ENCODE results near the gene TEX29. TPM values are rescaled to one million over a fixed set of nuclear protein-coding genes. Genes with fewer than 3 reads are reported as not detected.

Gene TEX29
- total and polyA plus RNA-seq, 2 of the 4 experiments (the other 2 are of a cell fraction): 0.46 TPM; not detected in 1

GRCh38 chr13:111361873-111362648 lies 41.6 kb downstream of the TEX29 start:
- H3K27me3 ChIP-seq (ENCODE audit: control insufficient read depth, insufficient read depth, low read length): peaks cover 9% of the 10 kb centered on the region; the same call in 1 of the 2 replicates
- H3K56ac ChIP-seq (ENCODE audit: extremely low read depth, insufficient read depth, low read length): no peak overlapping the region
- H2BK5ac ChIP-seq (ENCODE audit: low read depth, low read length, poor library complexity, severe bottlenecking): no peak overlapping the region
- H3K4me2 ChIP-seq (ENCODE audit: low read depth, low read length): no peak overlapping the region
- H2AK9ac ChIP-seq (replicated peaks; ENCODE audit: low read depth, low read length, poor library complexity): no peak overlapping the region
- no TSS peak for BruUV-seq (replicated peaks)
- no peak overlapping the region for H2BK120ac ChIP-seq (ENCODE audit: low read depth, low read length)
- no peak overlapping the region for H3K4ac ChIP-seq (ENCODE audit: low read depth, low read length)
- H4K5ac ChIP-seq (ENCODE audit: low read depth, low read length): no peak overlapping the region
- no peak overlapping the region for H3K9ac ChIP-seq (ENCODE audit: low read depth, low read length)
- no peak overlapping the region for H3K14ac ChIP-seq (replicated peaks; ENCODE audit: low read depth, low read length)
- H4K8ac ChIP-seq (ENCODE audit: low read depth in 2 of 2, low read length in 2 of 2): no peak overlapping the region
- H2BK15ac ChIP-seq (ENCODE audit: low read depth, low read length): no peak overlapping the region
- WGBS, 2 experiments (ENCODE audit: extremely low coverage in 2 of 2, insufficient read length in 1 of 2): 60% methylated on average over 3 of the region's 11 CpGs; no CpG with 5 or more reads in 1 of the 2 experiments
- dilution Hi-C loops (cut with HindIII; ENCODE audit: low sequenced_read_pairs, unreplicated experiment) (no loop called here), intact Hi-C loops (cut with micrococcal nuclease) (no loop called here), in situ Hi-C loops (cut with MboI; ENCODE audit: low sequenced_read_pairs) (no loop called here)
- no peaks in the 10 kb centered on the region for H3K36me3 ChIP-seq (ENCODE audit: control insufficient read depth, insufficient read depth, low read length)
- no peaks in the 10 kb centered on the region for H3K9me1 ChIP-seq (ENCODE audit: insufficient read depth, low read length)
- H3K79me1 ChIP-seq (ENCODE audit: low read depth in 1 of 2, low read length in 2 of 2): no peaks in the 10 kb centered on the region
- no peak overlapping the region for H2AFZ ChIP-seq (replicated peaks; ENCODE audit: low read length, poor library complexity)
- no peak overlapping the region for H3K23ac ChIP-seq (ENCODE audit: low read depth, low read length)
- H3K4me1 ChIP-seq (ENCODE audit: control insufficient read depth, insufficient read depth, low read length): no peaks in the 10 kb centered on the region
- H3K4me3 ChIP-seq (ENCODE audit: insufficient read depth, low read depth, low read length): no peak overlapping the region
- TF ChIP-seq RCOR1 (IDR thresholded peaks at IDR 0.05; ENCODE audit: insufficient replicate concordance, low read length) (no peak), MXI1 (IDR thresholded peaks at IDR 0.05; ENCODE audit: borderline replicate concordance, low read depth, low read length) (no peak), FOS (IDR thresholded peaks at IDR 0.05; ENCODE audit: low read depth, low read length) (no peak), ELK1 (IDR thresholded peaks at IDR 0.05; ENCODE audit: borderline replicate concordance, low read depth, low read length) (no peak), RFX5 (IDR thresholded peaks at IDR 0.05; ENCODE audit: low read depth, low read length) (no peak), RAD21 (IDR thresholded peaks at IDR 0.05; ENCODE audit: low read length) (no peak), MAZ (IDR thresholded peaks at IDR 0.05; ENCODE audit: borderline replicate concordance, low read depth, low read length) (no peak), SMC3 (IDR thresholded peaks at IDR 0.05; ENCODE audit: low read depth, low read length) (no peak)
- TF ChIP-seq, protein P1, sequence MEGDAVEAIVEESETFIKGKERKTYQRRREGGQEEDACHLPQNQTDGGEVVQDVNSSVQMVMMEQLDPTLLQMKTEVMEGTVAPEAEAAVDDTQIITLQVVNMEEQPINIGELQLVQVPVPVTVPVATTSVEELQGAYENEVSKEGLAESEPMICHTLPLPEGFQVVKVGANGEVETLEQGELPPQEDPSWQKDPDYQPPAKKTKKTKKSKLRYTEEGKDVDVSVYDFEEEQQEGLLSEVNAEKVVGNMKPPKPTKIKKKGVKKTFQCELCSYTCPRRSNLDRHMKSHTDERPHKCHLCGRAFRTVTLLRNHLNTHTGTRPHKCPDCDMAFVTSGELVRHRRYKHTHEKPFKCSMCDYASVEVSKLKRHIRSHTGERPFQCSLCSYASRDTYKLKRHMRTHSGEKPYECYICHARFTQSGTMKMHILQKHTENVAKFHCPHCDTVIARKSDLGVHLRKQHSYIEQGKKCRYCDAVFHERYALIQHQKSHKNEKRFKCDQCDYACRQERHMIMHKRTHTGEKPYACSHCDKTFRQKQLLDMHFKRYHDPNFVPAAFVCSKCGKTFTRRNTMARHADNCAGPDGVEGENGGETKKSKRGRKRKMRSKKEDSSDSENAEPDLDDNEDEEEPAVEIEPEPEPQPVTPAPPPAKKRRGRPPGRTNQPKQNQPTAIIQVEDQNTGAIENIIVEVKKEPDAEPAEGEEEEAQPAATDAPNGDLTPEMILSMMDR (conservative IDR thresholded peaks at IDR 0.05; ENCODE audit: low read depth, low read length): no peak
- TF ChIP-seq, protein P2, sequence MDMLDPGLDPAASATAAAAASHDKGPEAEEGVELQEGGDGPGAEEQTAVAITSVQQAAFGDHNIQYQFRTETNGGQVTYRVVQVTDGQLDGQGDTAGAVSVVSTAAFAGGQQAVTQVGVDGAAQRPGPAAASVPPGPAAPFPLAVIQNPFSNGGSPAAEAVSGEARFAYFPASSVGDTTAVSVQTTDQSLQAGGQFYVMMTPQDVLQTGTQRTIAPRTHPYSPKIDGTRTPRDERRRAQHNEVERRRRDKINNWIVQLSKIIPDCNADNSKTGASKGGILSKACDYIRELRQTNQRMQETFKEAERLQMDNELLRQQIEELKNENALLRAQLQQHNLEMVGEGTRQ (IDR thresholded peaks at IDR 0.05; ENCODE audit: low read depth, low read length): no peak
- no peak overlapping the region for H3K18ac ChIP-seq (ENCODE audit: low read depth, low read length)
- POLR2A ChIA-PET (ENCODE audit: unreplicated experiment): no interaction called here
- H3K9me3 ChIP-seq (ENCODE audit: control insufficient read depth, insufficient read depth, low read length): no peaks in the 10 kb centered on the region; the same call in 1 of the 2 replicates
- H4K20me1 ChIP-seq (ENCODE audit: insufficient read depth, low read length): no peaks in the 10 kb centered on the region
- H4K91ac ChIP-seq (ENCODE audit: insufficient read depth, low read depth, low read length): no peak overlapping the region
- DNase-seq (no peak), ATAC-seq (ENCODE audit: low read depth) (no peak)
- H2BK20ac ChIP-seq (ENCODE audit: low read depth, low read length): no peak overlapping the region
- CTCF ChIA-PET: no interaction called here
- H3K27ac ChIP-seq (ENCODE audit: insufficient read depth, low read length): no peak overlapping the region
- H2AK5ac ChIP-seq (ENCODE audit: low read depth, low read length): no peak overlapping the region

Data from IMR-90 (cell line).